GM18873 (cell line): ENCODE measurements around the gene CELSR1.
"Not testable (repeated sequence)": the region's sequence is repeated elsewhere in the genome, so short reads cannot be mapped to it uniquely, and the experiment has no call there.

Experiments used
- ATAC-seq: cut with Tn5 transposase; IDR thresholded peaks from one replicate; pipeline ENCODE4 v1.9.1; 2021; ENCODE audit warnings: mild to moderate bottlenecking, moderate library complexity, moderate number of reproducible peaks; ENCODE audit not compliant: unreplicated experiment, low FRiP score

CELSR1 gene

DNA sequence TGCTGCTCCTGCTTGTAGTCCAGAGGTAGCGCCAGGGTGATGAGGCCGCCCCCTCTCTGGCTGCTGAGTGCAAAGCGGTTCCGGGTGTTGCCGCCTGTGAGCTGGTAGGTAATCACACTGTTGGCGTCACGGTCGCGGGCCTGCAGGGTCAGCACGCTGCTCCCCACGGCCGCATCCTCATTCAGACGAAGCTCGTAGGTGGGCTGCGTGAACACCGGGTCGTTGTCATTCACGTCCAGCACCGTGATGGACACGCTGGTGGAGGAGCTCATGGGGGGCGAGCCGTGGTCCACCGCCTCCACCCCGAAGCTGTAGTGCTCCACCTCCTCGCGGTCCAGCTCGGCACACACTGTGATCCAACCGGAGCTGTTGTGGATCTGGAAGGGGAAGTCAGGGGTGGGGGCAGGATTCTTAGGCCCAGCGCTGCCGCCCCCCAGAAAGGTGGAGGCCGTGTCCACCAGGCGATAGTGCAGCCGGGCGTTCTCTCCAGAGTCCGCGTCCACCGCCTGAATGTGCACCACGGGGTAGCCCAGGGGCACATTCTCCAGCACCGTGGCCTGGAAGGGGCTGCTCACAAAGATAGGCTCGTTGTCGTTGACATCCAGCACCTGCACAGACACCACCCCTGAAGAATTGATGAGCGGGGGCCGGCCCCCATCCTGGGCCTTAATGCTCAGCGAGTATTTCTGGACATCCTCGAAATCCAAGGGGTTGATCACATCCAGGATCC, 2.4 kb downstream of the CELSR1 start:
- ATAC-seq: no peak

DNA sequence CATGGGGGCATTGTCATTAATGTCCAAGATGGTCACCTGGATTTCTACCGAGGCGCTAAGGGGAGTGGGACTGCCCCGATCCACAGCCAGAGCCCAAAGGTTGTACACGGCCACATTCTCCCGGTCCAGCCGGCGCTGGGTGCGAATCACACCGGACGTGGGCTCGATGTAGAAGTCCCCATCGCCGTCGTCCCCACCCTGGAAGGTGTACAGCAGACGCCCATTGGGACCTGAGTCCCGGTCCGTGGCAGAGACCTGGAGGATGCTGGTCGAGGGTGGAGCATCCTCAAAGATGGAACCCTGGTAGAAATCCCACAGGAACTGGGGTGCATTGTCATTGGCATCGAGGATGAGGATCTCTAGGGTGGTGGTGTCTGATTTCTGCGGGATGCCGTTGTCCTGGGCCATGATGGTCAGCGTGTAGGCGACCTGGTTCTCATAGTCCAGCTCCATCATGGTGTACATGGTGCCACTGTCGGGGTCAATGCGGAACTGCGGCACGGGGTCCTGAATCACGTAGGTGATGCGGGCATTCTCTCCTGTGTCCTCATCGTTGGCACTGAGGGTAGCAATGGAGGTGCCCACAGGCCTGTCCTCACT, 3.1 kb downstream of the CELSR1 start:
- ATAC-seq: no peak

DNA sequence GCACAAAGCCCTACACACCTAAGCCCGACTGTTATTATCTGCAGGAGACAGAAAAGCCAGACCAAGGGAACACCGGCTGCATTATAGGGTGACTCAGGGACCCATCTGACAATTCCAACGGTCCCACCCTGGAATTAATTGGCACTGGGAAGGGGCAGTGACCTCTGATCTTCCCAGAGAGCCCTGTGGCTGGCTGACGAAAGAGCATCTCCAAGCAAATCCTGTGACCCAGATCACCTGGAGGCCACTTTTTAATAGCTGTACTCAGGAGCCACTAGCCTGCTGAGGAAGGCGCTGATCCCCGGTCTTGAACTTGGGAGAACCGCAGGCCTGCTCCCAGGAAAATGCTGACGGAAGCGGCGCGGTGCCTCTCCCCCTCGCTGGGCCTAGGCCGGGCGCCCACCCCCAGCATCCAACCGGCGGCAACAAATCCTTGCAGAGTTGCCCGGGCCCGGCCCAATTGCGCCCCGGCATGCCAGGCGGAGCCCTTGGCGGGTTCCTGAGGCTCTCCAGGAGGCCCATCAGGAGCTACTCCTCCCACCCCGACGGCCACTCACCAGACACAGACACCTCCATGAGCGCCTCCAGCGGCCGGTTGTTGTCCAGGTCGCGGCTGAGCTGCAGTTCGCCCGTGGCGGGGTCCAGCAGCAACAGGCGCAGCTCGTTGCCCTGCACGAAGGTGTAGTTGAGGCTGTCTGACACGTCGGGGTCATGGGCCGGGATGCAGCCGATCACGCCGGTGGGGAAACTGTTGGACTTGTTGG, 4.2 kb downstream of the CELSR1 start:
- no peak for ATAC-seq

DNA sequence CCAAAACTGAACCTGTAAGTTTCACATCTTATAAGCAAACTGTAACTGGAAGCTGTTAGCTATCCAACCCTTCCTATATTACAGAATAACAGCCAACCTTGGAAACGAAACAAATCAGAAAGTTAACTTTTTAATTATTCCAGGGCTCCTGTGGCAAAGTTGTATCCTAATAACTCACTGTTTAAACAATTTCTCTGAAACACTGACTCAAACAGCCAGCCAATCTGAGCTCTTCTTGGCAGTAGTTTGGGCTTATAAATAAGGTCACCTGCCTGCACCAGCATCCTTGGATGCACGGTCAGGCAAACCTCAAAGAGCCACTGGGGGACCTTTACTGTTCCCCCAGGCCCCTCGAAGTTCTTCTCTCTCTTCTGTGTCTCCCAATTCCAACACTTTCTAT, 5.0 kb downstream of the CELSR1 start:
- ATAC-seq: no peak

DNA sequence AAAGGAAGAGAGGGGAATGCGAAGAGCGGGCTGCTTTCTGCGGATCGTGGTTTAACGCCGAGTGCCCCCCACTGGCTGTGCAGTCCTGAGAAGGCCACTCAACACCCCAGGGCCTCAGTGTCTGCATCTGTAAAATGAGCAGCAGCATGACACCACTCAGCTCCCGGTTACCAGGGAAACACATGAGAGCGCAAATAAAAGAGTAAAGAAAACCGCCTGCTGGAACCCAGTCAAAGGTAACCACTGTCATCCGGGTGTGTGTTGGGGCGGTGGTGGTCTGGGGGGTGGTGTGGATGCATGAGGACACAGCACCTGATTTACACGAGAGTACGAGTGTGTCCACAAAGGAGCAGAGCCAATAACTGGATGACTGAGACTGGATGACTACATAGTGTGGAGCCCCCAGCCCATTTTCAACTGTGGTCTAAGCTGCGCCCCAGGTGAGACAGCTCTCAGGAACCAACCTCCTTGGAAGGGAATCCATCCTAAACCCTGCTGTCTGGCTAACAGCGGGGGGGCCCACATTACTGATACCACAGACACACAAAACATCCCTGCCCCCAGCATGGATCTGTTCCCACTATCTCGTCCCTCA, 5.7 kb downstream of the CELSR1 start:
- ATAC-seq: no peak

DNA sequence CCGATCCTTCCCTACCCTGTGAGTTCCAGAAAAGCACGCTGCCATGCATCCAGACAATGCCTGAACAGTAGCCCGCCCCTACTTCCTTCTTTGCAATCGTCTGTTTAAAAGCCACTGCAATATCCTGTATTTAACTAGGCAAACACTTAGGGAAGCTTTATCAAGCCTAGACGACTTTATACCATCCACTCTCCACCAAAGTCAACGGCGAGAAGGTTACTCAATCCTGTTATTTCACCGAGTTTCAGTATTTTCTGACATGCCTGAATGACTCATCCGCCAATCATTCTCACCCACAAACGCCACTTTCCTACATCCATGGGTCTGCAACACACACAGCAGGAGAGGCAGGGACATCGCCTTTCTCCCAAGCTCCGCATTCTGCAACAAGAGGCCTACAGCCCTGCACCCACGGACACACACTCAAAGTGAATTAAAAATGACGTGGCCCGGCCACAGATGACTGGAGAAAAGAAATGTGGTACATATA, 9.3 kb downstream of the CELSR1 start:
- ATAC-seq: no peak

DNA sequence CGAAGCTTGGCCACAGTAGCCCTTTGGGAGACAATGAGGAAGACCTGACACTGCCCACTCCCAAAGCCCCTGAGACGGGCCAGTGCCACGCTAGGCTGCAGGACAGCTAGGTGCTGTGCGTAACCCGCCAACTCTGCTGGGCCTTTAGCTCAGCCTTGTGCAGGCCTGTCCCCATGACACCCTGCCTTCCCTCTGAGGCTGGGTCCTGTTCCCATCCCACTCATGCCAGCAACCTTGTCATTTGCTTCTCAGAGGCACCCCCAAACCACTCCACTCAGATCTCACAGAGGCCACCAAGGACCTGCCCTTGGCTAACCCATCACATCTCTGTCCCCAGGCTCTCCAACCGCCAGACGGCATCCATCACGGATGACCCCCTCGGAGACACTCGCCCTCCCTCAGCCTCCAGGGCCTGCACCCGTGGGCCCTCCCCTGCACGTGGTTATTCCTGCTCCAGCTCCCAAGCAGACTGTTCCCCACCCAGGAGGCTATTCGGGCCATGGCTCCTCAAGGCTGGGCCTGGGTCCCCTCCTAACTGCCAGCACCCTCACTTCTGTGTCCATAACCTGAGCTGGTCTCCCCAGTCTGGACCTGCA, 11.1 kb downstream of the CELSR1 start:
- ATAC-seq: no peak

DNA sequence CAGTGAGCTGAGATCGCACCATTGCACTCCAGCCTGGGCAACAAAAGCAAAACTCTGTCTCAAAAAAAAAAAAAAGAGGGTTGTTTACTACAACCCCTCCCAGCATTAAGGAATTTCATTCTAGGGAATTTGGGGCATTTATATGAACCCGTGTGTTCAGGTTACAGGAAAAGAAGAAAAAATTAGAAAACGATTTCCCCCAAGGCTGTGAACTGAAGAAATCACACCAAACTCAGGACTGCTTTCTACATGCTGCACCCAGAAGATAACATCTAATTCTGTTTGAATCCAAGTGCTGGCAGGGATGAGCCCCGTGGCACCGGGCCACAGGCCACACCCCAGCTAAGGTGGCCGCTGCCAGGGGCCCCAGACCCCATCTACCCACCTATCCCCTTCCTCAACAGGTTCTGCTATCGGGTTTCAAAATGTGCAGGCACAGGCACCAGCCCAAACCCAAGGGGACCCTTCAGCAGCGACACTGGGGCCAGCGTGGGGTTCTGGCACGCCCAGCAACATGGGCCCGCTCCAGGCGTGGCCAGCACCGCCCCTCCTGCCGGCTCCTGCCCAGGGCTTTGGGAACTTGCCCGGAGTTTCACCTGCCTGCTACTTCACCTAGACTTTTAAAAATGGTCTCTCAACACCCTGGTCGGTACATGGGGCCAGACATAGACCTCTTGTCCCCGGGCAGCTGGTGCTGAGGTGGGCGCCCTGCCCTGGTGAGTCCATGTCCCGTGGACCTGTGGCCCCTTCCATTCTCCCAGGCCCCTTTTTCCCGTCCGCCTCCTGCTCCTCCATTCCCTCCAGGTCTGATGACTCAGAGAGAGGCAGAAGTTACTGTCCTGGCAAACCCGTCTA, 11.8 kb downstream of the CELSR1 start:
- no peak for ATAC-seq

DNA sequence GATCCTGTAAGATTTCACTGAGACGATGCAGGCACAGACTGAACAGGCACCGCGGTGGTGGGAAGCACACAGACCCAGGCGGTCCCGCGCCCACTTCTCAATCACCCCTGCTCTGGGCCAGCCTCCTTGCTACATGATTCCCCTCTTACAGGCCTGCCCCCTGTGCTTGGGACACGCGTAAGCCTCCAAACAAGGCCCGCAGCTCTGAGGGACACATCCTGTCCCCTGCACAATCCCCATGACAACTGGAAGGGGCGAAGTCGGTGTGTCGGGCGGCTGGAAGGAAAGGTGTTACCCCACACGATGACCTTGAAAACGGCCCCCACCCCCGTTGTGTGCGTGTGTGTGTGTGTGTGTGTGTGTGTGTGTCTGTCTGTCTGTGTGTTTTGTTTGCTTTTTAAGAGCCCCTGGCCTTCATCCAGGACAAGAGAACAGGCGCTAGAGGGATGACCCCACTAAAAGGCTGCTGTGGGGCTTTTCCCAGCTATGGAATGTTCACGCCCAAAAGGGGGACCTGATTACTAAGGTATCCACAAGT, 13.1 kb downstream of the CELSR1 start:
- ATAC-seq: no peak

DNA sequence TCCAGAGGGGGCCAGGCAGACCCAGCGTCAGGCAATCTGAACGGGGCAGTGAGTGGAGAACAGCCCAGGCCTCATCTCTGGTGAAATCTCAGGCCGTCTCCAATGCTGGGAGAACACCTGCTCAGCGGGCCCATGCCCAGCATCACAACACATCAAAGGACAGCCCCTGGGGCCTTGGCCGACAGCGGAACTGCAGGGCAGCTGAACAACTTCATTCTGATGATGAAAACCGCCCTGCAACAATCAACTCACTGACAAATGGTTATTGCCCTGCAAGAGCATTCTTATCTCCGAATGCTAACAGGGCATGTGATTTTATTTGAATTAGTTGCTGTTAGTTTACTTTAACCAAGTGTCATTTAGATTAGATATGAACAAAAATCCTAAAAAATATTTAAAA, 14.6 kb downstream of the CELSR1 start:
- ATAC-seq: no peak

DNA sequence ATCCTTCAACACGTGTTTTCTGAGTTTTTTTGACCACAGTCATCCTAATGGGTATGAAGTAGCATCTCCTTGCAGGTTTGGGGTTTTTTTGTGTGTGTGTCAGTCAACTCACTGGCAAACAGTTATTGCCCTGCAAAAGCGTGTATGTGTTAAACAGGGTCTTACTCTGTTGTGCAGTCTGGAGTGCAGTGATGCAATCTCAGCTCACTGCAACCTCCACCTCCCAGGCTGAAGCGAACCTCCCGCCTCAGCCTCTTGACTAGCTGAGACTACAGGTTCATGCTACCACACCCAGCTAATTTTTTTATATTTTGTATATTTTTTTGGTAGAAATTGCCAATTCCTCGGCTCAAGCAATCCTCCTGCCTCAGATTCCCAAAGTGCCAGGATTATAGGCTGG, 15.4 kb downstream of the CELSR1 start:
- ATAC-seq: no peak

DNA sequence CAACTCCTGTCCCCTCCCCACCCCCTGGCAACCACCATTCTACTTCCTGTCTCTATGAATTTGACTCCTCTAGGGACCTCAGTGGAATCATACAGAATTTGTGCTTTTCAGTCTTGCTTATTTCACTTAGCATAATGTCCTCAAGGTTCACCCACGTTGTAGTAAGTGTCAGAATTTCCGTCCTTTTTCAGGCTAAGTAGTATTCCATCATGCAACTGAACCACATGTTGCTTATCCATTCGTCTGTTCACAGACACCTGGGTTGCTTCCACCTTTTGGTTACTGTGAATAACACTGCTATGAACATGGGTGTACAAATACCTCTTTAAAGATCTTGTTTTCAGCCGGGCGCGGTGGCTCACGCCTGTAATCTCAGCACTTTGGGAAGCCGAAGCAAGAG, 16.5 kb downstream of the CELSR1 start:
- no peak for ATAC-seq

DNA sequence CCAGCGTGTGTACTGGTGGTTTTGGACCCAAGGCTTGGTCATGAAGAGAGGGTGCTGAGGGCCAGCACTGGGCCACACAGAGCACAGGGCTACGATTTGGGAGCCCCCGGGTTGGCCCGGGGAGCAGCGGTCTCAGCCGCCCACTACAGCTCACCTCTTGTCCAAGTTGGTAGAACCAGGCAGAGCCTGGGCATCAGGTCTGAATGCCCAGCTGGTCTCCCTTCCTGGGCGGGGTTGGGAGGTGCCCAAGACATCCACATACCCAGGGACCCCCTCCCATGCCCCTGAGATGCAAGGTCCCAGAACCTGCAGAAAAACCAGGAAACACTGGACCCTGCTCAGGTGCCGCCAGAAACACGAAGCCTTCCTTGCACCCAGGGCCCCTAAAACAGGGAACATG, 18.0 kb downstream of the CELSR1 start:
- no peak for ATAC-seq

DNA sequence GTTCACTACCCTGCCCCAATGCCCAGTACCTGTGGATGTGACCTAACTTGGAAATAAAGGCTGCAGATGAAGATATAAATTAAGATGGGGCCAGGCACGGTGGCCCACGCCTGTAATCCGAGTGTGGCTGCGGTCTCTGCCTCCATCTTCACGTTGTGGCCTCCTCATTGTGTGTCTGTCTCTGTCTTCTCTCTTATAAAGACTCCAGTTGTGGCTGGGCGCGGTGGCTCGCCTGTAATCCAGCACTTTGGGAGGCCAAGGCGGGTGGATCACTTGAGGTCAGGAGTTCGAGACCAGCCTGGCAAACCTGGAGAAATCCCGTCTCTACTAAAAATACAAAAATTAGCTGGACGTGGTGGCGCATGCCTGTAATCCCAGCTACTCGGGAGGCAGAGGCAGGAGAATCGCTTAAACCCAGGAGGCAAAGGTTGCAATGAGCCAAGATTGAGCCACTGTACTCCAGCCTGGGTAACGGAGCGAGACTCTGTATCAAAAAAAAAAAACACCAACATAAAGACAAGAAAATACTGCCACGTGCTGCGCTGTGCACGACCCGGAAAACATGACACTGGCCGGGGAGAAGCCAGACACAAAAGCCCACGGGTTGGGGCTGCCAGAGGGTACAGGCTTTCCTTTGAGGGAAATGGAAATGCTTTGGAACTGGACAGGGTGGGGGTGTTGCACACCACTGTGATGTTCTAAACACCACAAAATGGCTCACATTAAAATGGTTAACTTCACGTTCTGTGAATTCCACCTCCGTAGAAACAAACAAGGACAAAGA, 18.7 kb downstream of the CELSR1 start:
- ATAC-seq: no peak

DNA sequence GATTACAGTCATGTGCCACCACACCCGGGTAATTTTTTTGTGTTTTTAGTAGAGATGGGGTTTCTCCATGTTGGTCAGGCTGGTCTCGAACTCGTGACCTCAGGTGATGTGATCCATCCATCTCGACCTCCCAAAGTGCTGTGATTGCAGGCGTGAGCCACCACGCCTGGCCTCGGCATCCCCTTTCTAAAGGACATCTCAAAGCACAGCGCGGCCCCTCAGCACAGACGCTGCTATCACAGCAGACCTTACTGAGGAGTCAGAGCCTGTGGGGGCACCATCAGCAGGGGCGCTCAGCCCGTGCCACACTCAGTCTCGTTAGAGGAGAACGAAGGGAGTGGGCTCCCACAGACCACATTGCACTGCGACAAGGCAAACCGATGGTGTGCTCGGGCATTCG, 19.4 kb downstream of the CELSR1 start:
- ATAC-seq: no peak

DNA sequence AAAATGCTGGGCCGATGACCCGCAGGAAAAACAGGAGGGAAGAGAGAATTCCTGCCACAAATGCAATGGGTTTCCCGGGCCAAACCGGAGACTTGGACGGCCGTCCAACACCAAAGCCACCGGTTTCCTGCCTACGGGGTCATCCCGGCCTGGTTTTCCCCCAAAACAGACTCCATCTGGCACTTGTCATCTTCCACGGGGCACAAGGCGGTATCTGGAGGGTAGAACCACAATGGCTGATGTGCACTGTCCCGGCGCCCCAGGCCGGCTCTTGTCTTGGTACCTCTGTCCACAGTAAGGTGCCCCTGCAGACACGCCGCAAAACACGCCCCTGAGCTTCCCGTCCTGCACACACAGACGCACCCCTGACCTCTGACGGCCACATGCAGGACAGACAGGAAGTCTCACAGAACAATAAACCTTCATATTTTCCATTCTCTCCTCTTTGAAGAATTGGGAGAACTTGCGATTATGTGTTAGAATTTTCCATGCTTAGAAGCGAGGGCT, 20.1 kb downstream of the CELSR1 start:
- no peak for ATAC-seq

DNA sequence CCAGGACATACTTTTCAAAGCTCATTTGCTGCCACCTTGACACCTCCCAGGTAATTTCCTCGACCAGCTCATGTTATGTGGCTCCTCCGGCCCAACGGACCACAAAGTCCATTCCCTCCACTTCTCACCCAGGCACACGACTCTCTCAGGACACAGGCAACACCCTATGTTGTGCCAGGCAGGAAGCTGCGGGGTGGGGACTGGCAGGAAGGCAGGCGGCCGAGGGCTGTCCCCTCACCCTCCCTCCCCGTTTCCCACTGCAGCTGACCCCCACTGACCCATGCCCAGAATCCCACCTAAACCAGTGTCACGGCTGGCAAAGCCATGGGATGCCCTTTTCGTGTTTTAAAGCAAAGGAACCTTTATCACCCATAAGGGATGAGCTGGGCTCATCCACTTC, 20.8 kb downstream of the CELSR1 start:
- no peak for ATAC-seq

DNA sequence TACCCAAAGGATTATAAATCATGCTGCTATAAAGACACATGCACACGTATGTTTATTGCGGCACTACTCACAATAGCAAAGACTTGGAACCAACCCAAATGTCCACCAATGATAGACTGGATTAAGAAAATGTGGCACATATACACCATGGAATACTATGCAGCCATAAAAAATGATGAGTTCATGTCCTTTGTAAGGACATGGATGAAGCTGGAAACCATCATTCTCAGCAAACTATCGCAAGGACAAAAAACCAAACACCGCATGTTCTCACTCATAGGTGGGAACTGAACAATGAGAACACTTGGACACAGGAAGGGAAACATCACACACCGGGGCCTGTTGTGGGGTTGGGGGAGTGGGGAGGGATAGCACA, 21.3 kb downstream of the CELSR1 start:
- not testable (repeated sequence) for ATAC-seq
